ENCODE measurements around the gene IDS.

DNA sequence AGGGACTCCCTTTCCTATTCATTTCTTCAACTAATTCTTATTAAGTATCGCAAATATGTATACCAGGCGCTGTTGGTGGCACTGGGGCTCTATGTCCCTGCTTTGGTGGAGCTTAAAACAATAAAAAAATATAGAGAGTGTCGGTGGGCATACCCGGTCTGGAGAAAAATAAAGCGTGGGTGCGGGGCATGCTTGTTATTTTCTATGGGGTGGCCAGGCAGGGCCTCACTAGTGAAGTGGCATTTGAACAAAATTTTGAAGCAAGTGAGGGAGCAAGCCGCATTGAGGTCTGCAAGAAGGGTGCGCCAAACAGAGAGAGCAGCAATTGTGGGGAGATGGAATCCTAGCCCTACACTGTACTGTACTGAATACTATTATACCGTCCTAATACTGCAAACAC is 565 bp upstream of the IDS start:
- TF ChIP-seq, protein P1, sequence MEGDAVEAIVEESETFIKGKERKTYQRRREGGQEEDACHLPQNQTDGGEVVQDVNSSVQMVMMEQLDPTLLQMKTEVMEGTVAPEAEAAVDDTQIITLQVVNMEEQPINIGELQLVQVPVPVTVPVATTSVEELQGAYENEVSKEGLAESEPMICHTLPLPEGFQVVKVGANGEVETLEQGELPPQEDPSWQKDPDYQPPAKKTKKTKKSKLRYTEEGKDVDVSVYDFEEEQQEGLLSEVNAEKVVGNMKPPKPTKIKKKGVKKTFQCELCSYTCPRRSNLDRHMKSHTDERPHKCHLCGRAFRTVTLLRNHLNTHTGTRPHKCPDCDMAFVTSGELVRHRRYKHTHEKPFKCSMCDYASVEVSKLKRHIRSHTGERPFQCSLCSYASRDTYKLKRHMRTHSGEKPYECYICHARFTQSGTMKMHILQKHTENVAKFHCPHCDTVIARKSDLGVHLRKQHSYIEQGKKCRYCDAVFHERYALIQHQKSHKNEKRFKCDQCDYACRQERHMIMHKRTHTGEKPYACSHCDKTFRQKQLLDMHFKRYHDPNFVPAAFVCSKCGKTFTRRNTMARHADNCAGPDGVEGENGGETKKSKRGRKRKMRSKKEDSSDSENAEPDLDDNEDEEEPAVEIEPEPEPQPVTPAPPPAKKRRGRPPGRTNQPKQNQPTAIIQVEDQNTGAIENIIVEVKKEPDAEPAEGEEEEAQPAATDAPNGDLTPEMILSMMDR (conservative IDR thresholded peaks at IDR 0.05; ENCODE audit: low read length), result no peak
- no peak for TF ChIP-seq EZH2phosphoT487 (IDR thresholded peaks at IDR 0.05; ENCODE audit: borderline replicate concordance, low read depth, low read length)

All from OCI-LY7 (cell line).